NCI-H526 (cell line): ENCODE data around the gene CCL8.

ENCODE experiments used
- DNase-seq, 2 experiments: peaks; one replicate each; lab custom pipeline; 2025; lab: John Stamatoyannopoulos, UW

CCL8 gene

DNA sequence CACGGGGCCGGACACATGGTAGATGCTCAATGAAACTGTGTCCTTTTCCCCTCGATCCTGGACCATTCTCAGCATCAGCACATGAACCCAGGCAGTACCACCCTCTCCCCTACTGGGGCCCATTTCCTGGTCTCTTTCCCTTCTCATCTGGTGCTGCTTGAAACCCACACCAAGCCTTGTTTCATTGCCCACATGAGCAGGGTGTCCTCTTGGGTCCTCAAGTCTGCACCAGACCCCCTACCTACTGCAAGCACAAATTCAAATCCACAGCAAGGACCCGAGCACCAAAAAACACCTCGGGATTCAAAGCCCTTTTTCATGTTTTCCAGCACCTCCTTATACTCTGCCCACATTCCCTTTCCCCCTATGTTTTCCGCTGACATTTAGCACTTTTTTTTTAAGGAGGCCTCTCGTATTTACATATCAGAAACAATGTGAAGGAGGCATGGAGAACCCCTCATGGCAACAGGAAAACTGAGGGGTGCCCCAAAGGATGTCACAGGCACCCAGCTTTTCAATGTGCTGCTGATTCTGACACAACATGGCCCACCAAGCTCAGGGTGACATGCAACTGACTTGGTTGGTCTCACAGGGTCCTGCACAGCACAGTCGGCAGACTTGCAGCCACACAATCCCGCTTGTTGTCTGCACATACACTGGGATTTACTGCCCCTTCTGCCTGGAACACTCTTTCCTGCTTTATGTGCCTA is 48.4 kb downstream of the CCL8 start:
- no peak for DNase-seq

DNA sequence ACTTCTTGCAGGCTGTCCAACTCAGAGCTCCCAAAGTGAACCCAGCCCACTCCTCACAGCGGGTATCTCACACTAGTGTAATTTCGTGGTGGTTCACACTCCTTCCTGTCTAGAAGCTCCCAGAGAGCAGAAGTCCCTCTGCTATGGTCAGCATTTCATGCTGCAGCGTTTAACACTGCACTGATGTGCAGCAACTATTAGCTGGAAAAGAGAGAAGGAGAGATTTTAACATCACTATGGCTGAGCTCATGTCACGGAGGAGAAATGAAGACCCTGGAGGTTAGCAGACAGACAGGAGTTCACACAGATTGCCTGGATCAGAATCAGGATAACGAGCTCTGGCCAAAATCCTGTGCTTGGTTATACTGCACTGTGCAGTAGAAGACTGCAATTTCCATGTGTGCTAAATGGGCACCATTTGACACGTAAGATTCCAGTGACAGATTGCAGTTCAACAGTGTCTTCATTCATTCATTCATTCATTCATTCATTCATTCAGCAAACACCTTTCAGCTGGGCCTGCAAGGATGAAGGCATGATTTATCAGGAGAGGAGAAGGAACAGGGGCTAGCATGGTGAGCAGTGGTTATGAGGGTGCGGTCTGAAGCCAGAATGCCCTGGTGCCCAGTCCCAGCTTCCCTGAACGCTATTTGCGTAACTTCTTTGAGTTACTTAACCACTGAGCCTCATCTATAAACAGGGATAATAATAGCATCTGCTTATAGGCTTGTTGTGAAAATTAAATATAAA is 49.1 kb downstream of the CCL8 start:
- DNase-seq: no peak

GRCh38 chr17:34368946-34369500 is 49.8 kb downstream of the CCL8 start:
- DNase-seq: no peak

GRCh38 chr17:34369571-34369970 is 50.3 kb downstream of the CCL8 start:
- DNase-seq: no peak

GRCh38 chr17:34370376-34370996 is 51.3 kb downstream of the CCL8 start:
- no peak for DNase-seq

DNA sequence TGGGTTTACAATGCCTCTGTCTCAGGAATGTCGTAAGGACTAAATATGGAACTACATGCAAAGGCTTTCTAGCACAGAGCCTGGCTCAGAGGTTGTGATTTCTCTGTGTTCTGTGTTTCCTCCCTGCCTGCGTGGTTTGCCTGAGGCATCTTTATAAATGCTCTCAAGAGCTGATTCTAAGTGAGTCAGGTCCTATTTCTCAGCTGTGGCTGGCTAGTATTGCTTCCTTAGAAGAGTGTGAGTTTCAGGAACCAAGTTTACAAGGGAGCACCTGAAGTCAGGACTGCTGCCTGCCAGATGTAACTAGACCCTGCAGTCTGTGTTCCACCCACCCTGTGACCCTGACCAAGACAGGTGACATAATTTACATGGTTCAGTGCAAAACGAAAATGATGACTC is 51.8 kb downstream of the CCL8 start:
- no peak for DNase-seq
